ENCODE results near the gene IRF4.
A peak's percentile ranks its signal among the peaks of the same experiment; 100 is the strongest.

The IRF4 gene

DNA sequence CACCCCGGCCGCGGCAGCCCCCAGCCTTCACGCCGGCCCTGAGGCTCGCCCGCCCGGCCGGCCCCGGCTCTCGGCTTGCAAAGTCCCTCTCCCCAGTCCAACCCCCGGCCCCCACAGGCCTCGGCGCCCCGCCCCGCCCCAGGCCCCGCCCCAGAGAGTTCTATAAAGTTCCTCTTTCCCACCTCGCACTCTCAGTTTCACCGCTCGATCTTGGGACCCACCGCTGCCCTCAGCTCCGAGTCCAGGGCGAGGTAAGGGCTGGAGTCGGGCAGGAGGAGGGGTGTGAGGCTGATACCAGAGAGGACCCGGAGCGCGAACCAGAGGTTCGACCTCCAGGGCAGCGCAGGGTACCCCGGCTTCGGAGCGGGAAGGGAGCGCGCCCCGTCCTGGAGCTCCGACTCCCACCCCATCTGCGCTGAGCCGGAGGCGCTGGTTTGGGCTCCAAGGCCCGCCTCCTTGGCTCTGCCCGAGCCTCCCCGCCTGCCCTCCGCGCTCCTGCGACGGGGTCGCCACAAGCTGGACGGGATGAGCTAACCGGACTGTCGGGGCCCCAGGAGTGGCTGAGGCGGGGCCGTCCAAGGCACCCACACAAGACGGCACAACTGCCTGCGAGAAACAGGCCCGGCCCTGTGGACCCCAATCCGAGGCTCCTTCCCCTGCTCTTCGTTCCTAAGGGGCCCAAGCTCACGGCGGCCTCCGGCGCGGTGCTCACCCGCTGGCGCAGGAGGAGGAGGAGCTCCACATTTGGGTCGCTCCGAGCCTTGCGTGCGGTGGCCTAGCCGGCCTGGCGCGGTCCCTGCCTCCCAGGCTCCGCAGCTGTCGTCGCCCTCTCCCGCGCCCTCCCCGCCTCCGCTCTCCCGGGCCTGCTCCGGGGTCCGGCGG is at the start of gene IRF4:
IRF4 (plus strand) TSS at position 194 of the 882 bp plus-strand sequence. CDS start 1,401 bp downstream, outside the sequence.
- peak; percentile 42 for DNase-seq

- DNase-seq = no peak
Observed at GRCh38 chr6:341914-342831, 49.4 kb upstream of the IRF4 start.

DNA sequence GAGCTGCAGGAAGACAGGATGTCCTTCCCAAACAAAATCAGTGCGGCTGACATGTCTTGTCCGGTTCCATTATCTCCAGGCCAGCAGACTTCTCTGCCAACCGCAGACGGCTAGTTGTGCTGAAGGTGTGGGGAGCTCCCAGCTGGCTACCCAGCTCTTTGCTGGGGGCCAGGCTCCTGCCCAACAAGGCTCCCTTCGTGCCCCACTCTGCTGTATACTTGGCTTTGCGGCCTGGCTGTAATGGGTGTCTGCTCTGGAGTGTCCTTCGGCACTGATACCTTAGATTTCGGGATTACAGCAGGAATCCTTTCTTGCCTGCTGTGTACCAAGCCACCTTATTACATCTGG is 48.7 kb upstream of the IRF4 start:
- DNase-seq = no peak

DNA sequence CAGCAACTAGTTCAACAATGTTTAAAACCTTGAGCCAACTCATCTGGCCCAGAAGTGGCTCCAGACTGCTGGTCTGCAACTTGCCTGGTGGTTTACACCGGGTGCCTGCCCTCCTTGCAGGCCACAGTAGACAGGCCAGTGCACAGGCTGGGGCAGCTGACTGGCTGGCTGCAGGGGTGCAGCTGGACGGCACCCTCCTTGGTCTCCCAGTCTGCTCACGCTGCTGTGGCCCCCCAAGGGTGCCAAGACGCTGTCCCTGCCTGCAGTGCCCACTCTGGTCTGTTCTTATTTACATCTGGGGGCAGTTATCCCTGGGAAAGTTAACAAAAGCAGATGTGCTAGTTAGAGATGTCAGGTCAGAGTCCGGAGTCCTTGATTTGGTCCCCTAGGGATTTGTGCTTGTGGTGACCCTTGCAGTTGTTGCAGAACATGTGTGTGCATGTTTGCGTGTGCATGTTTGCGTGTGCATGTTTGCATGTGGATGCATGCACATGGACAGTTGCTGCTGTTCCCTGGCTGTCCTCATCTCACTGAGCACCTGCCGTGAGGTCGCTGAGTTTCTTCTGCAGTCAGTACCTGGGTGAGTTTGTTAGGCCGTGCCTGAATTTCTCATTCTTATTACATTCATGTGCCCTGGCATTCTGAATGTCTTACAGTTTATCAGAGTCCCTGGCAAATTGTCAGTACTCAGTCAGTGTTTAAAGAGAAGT is 48.2 kb upstream of the IRF4 start:
- no peak for DNase-seq

DNA sequence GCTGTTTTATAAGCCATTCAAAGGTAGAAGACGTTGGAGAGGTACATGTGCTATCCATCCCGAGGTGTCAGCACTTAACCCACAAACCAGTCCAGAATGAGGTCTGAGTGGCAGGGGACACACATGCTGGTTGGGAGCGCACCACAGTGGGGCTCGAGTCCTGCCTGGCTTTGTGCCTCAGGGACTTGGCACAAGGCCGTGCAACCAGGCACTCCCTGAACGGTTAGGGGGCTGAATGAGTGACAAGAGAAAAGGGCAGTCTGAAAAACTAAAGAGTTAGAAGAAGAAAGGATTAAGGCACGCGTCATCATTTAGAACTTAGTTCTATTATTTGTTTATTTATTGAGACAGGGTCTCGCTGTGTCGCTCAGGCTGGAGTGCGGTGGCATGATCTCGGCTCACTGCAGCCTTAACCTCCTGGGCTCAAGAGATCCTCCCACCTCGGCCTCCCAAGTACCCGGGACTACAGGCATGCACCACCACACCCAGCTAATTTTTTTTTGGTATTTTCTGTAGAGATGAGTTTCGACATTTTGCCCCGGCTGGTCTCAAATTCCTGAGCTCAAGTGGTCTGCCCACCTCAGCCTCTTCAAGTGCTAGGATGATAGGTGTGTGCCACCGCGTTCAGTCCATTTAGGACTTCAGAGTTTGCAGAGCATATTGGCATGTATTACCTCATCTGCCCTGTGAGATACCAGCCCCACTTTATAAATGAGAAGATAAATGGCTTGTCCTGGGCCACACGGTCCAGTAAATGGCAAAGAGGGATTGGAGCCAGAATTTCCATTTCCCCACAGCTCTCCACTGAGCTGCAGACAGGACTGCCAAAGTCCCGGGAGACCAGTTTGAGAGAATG is 47.4 kb upstream of the IRF4 start:
- no peak for DNase-seq

DNA sequence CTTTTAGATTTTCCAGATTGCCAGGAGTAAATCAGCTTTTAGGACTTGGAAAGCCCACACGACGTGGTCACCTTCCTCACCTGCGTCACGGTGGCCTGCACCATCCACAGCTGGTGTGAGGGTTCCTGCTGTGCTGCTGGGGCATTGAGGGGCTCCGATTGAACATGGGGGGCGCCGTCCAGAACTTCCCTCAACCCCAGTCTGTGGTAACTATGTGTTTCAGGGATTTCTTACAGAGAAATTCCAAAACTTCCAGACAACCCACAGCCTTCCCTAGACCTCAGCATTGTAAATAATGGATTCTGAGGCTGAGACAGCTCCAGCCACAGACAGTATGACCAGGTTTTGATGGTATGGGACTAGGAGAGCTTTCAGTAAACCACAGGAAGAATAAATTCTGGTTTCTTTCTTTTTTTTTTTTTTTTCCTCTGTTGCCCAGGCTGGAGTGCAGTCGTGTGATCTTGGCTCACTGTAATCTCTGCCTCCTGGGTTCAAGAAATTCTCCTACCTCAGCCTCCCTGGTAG is 46.7 kb upstream of the IRF4 start:
- no peak for DNase-seq

DNA sequence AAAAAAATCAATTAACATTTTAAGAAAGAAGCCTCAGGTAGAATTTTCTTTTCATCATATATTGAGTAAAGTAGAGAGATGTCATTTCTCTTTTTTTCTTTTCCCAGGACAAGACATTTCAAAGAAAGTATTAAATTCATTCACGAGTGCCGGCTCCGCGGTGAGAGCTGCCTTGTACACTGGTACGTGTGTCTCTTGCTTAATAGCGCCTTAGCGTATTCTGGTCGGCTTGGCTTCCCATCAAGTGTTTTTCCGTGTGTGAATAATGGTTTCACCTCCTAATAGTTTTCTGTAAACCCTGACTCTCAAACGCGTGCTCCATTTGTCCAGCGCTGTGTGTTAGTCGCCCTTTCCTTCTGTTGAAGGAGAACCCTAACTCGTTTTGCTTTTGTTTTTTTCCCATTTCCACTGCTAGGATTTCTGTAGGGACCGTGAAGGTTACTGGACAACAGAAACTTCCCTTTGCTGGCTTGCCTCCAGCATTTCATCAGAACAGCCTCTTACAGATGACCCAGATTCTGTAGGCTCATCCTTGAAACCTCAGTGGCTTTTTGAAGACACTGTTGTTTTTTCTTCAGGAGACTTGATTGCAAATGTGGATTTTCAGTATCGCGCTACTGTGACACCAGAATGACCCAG is 45.7 kb upstream of the IRF4 start:
- DNase-seq = no peak

GRCh38 chr6:346386-347030 is 45.0 kb upstream of the IRF4 start:
- DNase-seq = no peak

- no peak for DNase-seq
Observed at GRCh38 chr6:347232-347631, 44.3 kb upstream of the IRF4 start.

DNA sequence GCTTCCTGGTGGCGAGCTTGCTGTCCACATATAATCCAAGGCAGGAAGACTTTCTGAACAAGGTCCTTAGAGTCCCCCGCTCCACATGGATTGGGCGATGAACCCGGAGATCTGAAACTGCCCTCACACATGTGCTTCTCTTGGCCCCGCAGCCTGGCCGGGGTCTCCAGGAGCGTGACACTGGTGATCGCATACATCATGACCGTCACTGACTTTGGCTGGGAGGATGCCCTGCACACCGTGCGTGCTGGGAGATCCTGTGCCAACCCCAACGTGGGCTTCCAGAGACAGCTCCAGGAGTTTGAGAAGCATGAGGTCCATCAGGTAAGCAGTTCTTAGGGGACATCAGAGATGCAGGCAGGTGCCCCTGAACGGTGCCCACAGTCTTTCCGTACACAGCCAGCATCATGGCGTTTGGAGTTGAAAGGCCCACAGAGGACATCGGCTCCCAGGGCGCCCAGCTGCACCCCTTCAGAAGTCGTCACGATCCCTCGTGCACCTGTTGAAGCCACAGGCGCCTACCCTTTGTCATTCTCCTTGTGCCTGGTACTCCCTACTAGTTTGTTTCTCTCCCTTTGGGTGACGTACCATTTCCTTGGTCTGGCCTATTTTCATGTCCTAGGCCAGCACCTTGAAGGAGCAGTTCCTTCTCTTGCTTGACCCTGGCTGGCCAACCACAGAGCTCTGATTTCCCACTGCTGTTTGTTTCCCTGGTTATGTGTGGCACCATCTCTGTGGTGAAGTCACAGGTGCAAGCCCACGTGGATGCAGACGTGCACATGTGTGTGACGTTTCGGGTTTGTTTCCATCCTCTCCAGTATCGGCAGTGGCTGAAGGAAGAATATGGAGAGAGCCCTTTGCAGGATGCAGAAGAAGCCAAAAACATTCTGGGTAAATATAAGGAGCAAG is 43.3 kb upstream of the IRF4 start:
- DNase-seq = no peak

DNA sequence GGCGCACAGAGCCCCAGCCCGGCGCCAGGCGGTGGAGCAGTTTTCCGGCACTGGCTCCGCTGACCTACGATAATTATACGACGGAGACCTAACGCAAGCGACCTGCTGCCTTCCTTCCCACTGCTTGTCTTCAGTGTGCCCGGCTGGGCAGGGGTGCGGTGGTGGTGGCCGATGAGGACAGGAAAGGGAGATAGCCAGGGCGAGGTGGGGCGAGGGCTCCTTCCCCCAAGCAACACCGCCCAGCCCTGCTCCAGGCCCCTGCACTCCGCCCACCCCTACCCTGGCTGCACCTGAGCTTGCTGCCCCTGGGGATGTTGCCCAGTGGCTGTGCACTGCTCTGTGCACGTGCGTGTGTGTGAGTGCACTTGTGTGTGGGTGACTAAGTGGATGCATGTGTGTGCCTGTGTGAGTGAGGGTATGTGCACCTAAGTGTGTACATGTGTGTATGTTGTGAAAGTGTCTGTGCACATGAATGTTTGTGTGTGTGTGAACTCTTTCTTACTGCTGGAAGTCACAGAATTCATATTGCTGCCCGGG is 42.6 kb upstream of the IRF4 start:
- DNase-seq = no peak

DNA sequence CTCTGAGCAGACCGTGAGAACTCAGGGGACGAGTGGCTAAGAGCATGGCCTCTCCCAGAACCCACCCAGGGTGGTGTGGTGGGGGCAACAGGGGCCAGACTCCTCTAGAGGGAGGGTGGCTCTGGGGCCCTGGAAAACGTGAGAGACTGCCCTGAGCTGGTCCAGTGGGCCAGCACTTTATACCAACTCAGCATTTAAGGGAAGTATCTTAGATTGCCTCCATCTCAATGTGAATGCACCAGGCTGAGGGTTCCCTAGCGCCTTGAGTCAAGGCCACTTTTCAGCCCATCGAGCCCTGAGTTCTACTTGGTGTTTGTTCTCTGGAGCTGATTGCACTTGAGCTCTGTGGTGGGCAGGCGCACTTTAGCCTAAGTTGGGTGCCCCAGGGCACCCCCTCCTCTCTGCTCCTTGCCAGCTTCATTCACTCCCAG is 42.0 kb upstream of the IRF4 start:
- DNase-seq = no peak

DNA sequence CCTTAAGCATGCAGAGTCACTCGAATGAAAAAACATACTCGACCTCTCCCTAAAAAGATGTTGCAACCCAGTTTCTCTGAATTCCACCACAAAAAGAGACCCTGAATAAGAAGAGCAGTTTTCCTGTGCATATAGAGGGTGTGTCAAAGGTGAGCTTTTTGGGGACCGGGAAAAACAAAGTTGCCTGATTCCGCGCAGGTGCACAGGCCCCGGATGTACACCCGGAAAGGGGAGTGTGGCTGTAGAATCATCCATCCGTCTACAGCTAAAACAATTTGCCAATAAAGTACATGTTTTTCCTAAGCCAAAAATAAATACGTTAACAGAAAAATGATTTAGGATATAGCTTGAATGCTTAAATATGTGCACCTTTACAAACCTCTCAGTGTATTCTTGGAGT is 41.2 kb upstream of the IRF4 start:
- no peak for DNase-seq

DNA sequence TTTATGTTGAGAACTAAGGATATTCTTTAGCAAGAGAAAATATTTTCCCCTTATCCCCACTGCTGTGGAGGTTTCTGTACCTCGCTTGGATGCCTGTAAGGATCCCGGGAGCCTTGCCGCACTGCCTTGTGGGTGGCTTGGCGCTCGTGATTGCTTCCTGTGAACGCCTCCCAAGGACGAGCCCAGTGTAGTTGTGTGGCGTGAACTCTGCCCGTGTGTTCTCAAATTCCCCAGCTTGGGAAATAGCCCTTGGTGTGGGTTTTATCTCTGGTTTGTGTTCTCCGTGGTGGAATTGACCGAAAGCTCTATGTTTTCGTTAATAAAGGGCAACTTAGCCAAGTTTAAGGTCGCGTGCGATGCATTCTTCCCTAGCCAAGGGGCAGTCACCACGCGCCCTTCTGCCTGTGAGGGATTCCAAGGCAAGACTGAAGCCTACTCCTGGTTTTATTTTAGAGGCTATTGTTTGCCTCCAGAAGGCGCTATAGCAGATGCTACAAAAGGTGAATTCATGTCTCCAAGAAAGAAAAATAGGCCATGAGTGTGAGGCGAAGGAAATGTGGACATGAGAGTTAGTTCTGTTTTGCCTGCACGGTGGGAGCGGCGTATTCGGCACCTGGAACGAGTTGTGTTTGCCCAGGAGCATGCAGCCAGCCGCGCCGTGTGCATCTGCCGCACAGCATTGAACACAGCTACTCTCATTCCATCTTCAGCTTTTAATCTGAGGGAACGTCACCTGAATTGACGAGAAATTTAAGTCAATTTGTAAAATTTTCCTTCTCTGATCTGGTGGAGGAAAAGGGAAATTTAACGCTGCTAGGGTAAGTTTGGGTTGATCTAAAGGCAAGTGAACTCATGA is 40.3 kb upstream of the IRF4 start:
- no peak for DNase-seq

DNA sequence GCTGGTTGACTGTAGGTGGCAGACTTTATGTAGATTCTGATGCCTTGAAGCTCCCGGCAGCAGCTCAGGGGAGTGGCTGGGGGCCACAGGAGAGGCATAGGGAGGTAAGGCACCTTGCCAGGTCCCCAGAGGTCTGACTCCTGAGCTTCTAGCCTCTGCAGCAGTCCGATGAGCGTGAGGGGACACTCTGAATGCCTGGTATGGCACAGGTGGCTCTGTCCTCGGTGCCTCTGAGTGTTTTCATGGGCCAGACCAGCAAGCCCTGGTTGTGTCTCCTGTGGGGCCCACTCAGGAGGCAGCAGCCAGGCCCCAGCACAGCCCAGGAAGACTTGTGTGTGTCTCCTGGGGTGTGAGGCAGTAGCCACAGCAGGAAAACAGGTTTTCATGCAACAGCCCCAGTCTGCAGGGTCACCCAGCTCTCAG is 39.7 kb upstream of the IRF4 start:
- no peak for DNase-seq

GRCh38 chr6:352474-352873 is 39.1 kb upstream of the IRF4 start:
- no peak for DNase-seq

DNA sequence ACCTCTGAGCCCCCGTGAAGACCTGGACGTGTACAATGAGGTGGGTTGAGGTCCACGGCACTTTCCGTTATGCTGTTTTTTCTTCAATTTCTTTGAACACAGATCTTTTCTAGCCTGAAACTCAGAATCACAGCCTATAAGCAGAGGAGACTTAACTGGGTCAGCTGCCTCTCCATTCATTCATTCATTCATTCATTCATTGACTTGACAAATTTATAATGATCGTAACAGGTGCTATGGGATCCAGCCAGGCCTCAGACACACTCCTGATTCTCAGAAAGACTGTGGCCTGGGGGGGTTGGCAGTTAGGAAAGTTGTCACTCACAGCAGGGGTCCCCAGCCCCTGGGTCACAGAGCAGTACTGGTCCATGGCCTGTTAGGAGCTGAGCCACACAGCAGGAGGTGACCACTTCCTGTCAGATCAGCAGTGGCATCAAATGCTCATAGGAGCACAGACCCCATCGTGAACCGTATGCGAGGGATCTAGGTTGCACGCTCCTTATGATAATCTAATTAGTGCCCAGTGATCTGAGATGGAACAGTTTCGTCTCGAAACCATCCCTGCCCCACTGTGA is 38.6 kb upstream of the IRF4 start:
- DNase-seq = no peak

Data from MV-4-11 (cell line).